Esophagus squamous epithelium (tissue), 5 donors: ENCODE results near the gene BCAM. TPM values are rescaled to one million over a fixed set of nuclear protein-coding genes. Genes with fewer than 3 reads are reported as not detected.

Source experiments
- DNase-seq: peaks from one replicate; lab custom pipeline; 2025; lab: John Stamatoyannopoulos, UW
- H3K27ac ChIP-seq, 4 donors: fragments of 200-600 bp; sonication (generic); one replicate each; pipeline ENCODE4 v1.5.1; 2016 to 2019; ENCODE audit warnings: mild to moderate bottlenecking in 1 of 4
- H3K27me3 ChIP-seq, 4 donors: fragments of 200-600 bp; sonication (generic); 1 replicate in 3 of 4; 2 replicates in 1 of 4; pipeline versions ENCODE4 v1.5.1 to v1.6.0; 2017 to 2021; ENCODE audit warnings: antibody characterized with exemption in 1 of 4
- H3K36me3 ChIP-seq, 3 donors: fragments of 200-600 bp; sonication (generic); one replicate each; pipeline ENCODE4 v1.5.1; 2016 to 2019
- H3K4me1 ChIP-seq, 3 donors: fragments of 200-600 bp; sonication (generic); one replicate each; pipeline ENCODE4 v1.5.1; 2017 to 2019
- H3K4me3 ChIP-seq, 4 donors: fragments of 200-600 bp; sonication (generic); 1 replicate in 3 of 4; 2 replicates in 1 of 4; pipeline ENCODE4 v1.5.1; 2016 to 2019; ENCODE audit warnings: mild to moderate bottlenecking in 2 of 4, moderate library complexity in 1 of 4
- H3K9me3 ChIP-seq, 3 donors: fragments of 200-600 bp; sonication (generic); one replicate each; pipeline ENCODE4 v1.5.1; 2016 to 2019
- POLR2A ChIP-seq, 4 donors: fragments of 450-650 bp; IDR thresholded peaks; one replicate each; pipeline ENCODE4 v1.6.1; 2017; ENCODE audit warnings: antibody characterized with exemption in 4 of 4, mild to moderate bottlenecking in 4 of 4, moderate library complexity in 3 of 4
- WGBS, 2 donors: methylation state at CpG; one replicate each; pipeline ENCODE4 v1.1.5; 2018; 5-methylcytosine and 5-hydroxymethylcytosine counted together
- intact Hi-C: fragments of 100-400 bp; cut with DNase I; formaldehyde crosslinking; loops from one replicate; pipeline ENCODE4 v1.15.0; 2022
- total RNA-seq, 4 donors: library from RNA; depleted of rRNA; stranded (reverse); fragments of >200 nt; gene quantifications; one replicate each; pipeline ENCODE4 v1.1.0, GENCODE V29; 2016
- TF ChIP-seq, protein P1 (sequence below), 6 experiments: fragments of 450-650 bp in 4 of 6; fragments of 200-600 bp in 2 of 6; sonication (generic) in 2 of 6; IDR thresholded peaks; one replicate each; pipeline ENCODE4 v1.5.1; 2016 to 2019; ENCODE audit warnings: antibody characterized with exemption in 6 of 6, mild to moderate bottlenecking in 4 of 6, moderate library complexity in 4 of 6
- donor health status: DM: yes; HTN: yes; CAD: no.

The BCAM gene
- total RNA-seq, 4 donors from 2014 or later: 7.2 to 24.8 (median 17.6) TPM

DNA sequence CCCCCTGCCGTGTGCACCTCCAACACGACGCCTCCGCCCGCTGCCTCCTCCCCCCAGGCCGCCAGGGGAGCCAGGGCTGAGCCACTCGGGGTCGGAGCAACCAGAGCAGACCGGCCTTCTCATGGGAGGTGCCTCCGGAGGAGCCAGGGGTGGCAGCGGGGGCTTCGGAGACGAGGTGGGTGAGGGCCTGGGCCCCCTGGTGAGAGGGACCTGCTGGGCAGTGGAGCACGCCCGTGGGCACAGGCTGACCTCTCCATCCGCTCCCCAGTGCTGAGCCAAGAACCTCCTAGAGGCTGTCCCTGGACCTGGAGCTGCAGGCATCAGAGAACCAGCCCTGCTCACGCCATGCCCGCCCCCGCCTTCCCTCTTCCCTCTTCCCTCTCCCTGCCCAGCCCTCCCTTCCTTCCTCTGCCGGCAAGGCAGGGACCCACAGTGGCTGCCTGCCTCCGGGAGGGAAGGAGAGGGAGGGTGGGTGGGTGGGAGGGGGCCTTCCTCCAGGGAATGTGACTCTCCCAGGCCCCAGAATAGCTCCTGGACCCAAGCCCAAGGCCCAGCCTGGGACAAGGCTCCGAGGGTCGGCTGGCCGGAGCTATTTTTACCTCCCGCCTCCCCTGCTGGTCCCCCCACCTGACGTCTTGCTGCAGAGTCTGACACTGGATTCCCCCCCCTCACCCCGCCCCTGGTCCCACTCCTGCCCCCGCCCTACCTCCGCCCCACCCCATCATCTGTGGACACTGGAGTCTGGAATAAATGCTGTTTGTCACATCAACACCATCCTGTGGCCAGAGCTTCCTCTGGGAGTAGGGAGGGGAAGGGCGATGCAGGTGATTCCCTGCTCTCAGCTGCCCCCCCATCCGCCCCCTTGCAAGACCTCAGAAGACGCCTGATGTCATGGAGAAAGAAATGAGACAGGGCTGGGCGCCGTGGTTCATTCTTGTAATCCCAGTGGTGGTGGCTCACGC is 12.0 kb downstream of the BCAM start:
- Histone ChIP-seq H3K27ac (peak overlapping the region in 3 of 4 donors; percentile 38 to 82 (median 71)), H3K4me1 (peaks cover 4 to 20% (median 4%) of the 10 kb centered on the region in 3 donors), H3K9me3 (no peaks in the 10 kb centered on the region), H3K36me3 (peaks cover 0 to 7% (median 0%) of the 10 kb centered on the region in 3 donors), H3K4me3 (peak overlapping the region in 1 of 4 donors; percentile 6), H3K27me3 (peaks cover 0 to 18% (median 0%) of the 10 kb centered on the region in 4 donors)
- no peak for DNase-seq
- TF ChIP-seq, protein P1, sequence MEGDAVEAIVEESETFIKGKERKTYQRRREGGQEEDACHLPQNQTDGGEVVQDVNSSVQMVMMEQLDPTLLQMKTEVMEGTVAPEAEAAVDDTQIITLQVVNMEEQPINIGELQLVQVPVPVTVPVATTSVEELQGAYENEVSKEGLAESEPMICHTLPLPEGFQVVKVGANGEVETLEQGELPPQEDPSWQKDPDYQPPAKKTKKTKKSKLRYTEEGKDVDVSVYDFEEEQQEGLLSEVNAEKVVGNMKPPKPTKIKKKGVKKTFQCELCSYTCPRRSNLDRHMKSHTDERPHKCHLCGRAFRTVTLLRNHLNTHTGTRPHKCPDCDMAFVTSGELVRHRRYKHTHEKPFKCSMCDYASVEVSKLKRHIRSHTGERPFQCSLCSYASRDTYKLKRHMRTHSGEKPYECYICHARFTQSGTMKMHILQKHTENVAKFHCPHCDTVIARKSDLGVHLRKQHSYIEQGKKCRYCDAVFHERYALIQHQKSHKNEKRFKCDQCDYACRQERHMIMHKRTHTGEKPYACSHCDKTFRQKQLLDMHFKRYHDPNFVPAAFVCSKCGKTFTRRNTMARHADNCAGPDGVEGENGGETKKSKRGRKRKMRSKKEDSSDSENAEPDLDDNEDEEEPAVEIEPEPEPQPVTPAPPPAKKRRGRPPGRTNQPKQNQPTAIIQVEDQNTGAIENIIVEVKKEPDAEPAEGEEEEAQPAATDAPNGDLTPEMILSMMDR (IDR thresholded peaks at IDR 0.05): no peak
- no peak for TF ChIP-seq POLR2A (IDR thresholded peaks at IDR 0.05)
- intact Hi-C loops: loop anchor here (10.0 kb wide), 1 partner anchor 246 kb away; no protein-coding TSS in a partner anchor
- WGBS, 2 donors: 46 to 60% methylated on average over 11 to 12 of the region's 35 CpGs

DNA sequence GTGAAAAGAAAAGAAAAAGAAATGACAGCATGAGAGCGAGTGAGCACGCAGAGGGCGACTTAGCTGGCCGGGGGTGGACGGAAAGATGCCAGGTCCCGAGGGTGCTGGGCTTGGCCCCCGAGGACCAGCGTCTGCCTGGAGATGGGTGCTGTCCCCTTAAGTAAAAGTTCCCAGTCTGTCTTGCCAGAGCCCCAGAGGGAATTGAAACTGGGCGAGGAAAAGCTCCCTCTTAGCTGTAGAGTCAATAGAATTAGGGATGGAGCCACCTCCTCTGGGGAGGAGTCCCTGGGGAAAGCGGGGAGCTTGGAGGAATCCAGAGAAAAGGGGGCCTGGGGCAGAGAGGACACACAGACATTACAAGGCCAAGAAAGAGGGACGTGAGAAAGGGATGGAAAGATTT is 13.3 kb downstream of the BCAM start:
- H3K27ac ChIP-seq: peak overlapping the region in 3 of 4 donors; percentile 28 to 71 (median 38)
- TF ChIP-seq, protein P1 (IDR thresholded peaks at IDR 0.05): no peak
- TF ChIP-seq POLR2A (IDR thresholded peaks at IDR 0.05): no peak
- no peak for DNase-seq
- H3K36me3 ChIP-seq: peaks cover 0 to 7% (median 0%) of the 10 kb centered on the region in 3 donors
- intact Hi-C loops: loop anchor here (10.0 kb wide), 1 partner anchor 247 kb away; no protein-coding TSS in a partner anchor
- H3K9me3 ChIP-seq: no peaks in the 10 kb centered on the region
- peaks cover 0 to 21% (median 0%) of the 10 kb centered on the region in 4 donors for H3K27me3 ChIP-seq
- 46 to 48% methylated on average over 11 of the region's 11 CpGs for WGBS, 2 donors
- no peak overlapping the region for H3K4me3 ChIP-seq
- H3K4me1 ChIP-seq: peaks cover 4 to 20% (median 4%) of the 10 kb centered on the region in 3 donors

DNA sequence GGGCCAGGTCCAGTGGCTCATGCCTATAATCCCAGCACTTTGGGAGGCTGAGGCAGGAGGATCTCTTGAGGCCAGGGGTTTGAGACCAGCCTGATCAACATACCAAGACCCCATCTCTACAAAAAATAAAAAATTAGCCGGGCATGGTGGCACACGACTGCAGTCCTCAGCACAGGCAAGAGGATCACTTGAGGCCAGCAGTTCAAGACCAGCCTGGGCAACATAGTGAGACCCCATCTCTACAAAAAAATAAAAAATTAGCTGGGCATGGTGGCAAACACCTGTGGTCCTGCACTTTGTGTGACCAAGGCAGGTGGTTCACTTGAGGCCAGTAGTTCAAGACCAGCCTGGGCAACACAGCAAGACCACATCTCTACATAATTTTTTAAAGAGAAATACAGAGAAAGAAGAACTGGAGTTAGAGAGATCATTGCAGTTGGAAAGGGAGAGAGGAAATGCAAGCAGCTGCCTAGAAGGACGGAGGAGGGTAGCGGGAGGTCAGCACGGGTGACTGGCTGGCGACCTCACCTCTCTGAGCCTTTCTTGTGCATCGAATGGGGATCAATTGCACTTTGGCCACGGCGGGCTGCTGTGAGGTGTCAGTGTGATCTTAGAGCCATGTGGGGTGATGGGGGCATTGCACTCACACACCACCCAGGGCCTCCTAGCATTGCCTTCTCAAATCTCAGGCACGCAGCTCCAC is 13.9 kb downstream of the BCAM start:
- WGBS, 2 donors: 70 to 71% methylated on average over 10 of the region's 10 CpGs
- TF ChIP-seq POLR2A (IDR thresholded peaks at IDR 0.05): no peak
- TF ChIP-seq, protein P1 (IDR thresholded peaks at IDR 0.05): no peak
- peaks cover 4 to 20% (median 4%) of the 10 kb centered on the region in 3 donors for H3K4me1 ChIP-seq
- no peak for DNase-seq
- H3K9me3 ChIP-seq: no peaks in the 10 kb centered on the region
- peaks cover 0 to 7% (median 0%) of the 10 kb centered on the region in 3 donors for H3K36me3 ChIP-seq
- intact Hi-C loops: loop anchor here (10.0 kb wide), 1 partner anchor 248 kb away; no protein-coding TSS in a partner anchor
- H3K27ac ChIP-seq: peak overlapping the region in 1 of 4 donors; percentile 28
- H3K4me3 ChIP-seq: no peak overlapping the region
- H3K27me3 ChIP-seq: peaks cover 0 to 25% (median 0%) of the 10 kb centered on the region in 4 donors

DNA sequence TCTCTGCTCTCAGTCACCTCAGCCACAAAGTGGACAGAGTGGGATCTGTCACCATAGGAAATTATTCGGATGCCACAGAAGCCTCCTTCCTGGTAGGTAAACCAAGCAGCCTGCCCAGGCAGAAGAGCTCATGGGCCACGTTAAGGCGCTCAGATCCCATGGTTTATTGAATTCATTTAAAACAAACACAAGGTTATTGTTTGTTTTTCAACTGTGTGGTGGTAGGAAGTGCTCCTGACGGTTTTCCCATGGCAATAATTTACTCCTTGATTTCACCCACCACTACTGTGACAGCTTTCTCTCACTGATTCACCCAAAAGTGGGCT is 14.4 kb downstream of the BCAM start:
- H3K4me1 ChIP-seq: peaks cover 4 to 20% (median 4%) of the 10 kb centered on the region in 3 donors
- H3K36me3 ChIP-seq: peaks cover 0 to 7% (median 0%) of the 10 kb centered on the region in 3 donors
- H3K27me3 ChIP-seq: peaks cover 0 to 25% (median 0%) of the 10 kb centered on the region in 4 donors
- no peaks in the 10 kb centered on the region for H3K9me3 ChIP-seq
- no peak overlapping the region for H3K4me3 ChIP-seq
- H3K27ac ChIP-seq: no peak overlapping the region
- intact Hi-C loops: loop anchor here (10.0 kb wide), 1 partner anchor 249 kb away; no protein-coding TSS in a partner anchor
- WGBS, 2 donors: 52 to 57% methylated on average over 4 of the region's 4 CpGs
- TF ChIP-seq, protein P1 (IDR thresholded peaks at IDR 0.05): no peak
- no peak for TF ChIP-seq POLR2A (IDR thresholded peaks at IDR 0.05)
- no peak for DNase-seq
